DMS 273 (cell line): ENCODE results near the gene UBE2D2.
"Not testable (repeated sequence)": the region's sequence is repeated elsewhere in the genome, so short reads cannot be mapped to it uniquely, and the experiment has no call there.

Experiments
- DNase-seq: peaks from one replicate; lab custom pipeline; 2025; ENCODE audit not compliant: unreplicated experiment; lab: John Stamatoyannopoulos, UW

The UBE2D2 gene

GRCh38 chr5:139546593-139546992 is 14.5 kb upstream of the UBE2D2 start:
- not testable (repeated sequence) for DNase-seq

GRCh38 chr5:139549162-139549894 is 11.8 kb upstream of the UBE2D2 start:
- DNase-seq = no peak

- not testable (repeated sequence) for DNase-seq
Observed at GRCh38 chr5:139550051-139550872, 10.9 kb upstream of the UBE2D2 start.

GRCh38 chr5:139551191-139551889 is 9.8 kb upstream of the UBE2D2 start:
- DNase-seq = no peak

- DNase-seq = peak; percentile 51
Observed at GRCh38 chr5:139552893-139553575, 8.1 kb upstream of the UBE2D2 start.

- DNase-seq = no peak
Observed at GRCh38 chr5:139554264-139554663, 6.9 kb upstream of the UBE2D2 start.

GRCh38 chr5:139557811-139558210 is 3.3 kb upstream of the UBE2D2 start:
- DNase-seq = no peak

GRCh38 chr5:139561655-139562451 is 714 bp downstream of the UBE2D2 start:
- DNase-seq = peak; percentile 76

GRCh38 chr5:139562847-139563246 is 1.7 kb downstream of the UBE2D2 start:
- DNase-seq = no peak

- DNase-seq = no peak
Observed at GRCh38 chr5:139565411-139566305, 4.5 kb downstream of the UBE2D2 start.

- DNase-seq = no peak
Observed at GRCh38 chr5:139566611-139567010, 5.5 kb downstream of the UBE2D2 start.

- DNase-seq = no peak
Observed at GRCh38 chr5:139569270-139569955, 8.3 kb downstream of the UBE2D2 start.

GRCh38 chr5:139571543-139571942 is 10.4 kb downstream of the UBE2D2 start:
- no peak for DNase-seq

GRCh38 chr5:139571966-139572365 is 10.8 kb downstream of the UBE2D2 start:
- DNase-seq = no peak

GRCh38 chr5:139574641-139575312 is 13.6 kb downstream of the UBE2D2 start:
- DNase-seq = peak; percentile 66

- DNase-seq = no peak
Observed at GRCh38 chr5:139575313-139575646, 14.1 kb downstream of the UBE2D2 start.

GRCh38 chr5:139575751-139576150 is 14.6 kb downstream of the UBE2D2 start:
- no peak for DNase-seq

GRCh38 chr5:139577689-139578290 is 16.7 kb downstream of the UBE2D2 start:
- peak; percentile 50 for DNase-seq
